Thoracic aorta (tissue), 2 donors: ENCODE results near the gene KCND3. TPM values are rescaled to one million over a fixed set of nuclear protein-coding genes. Genes with fewer than 3 reads are reported as not detected.

ENCODE experiments used
- ATAC-seq: fragments of 150-250 bp; one replicate; pipeline ENCODE4 v1.8.0; 2017; ENCODE audit warnings: low read depth; ENCODE audit not compliant: insufficient number of reproducible peaks, low FRiP score
- DNase-seq: peaks from one replicate; pipeline ENCODE4 v3.0.0-alpha.2; 2020; ENCODE audit warnings: low spot score
- H3K27ac ChIP-seq, 2 donors: fragments of 200-600 bp; sonication (generic); 1 replicate in 1 of 2; 2 replicates in 1 of 2; pipeline ENCODE4 v1.5.1; 2016; ENCODE audit warnings: mild to moderate bottlenecking in 2 of 2, moderate library complexity in 2 of 2
- H3K27me3 ChIP-seq: fragments of 200-600 bp; sonication (generic); replicated peaks from 2 replicates; pipeline ENCODE4 v1.6.0; 2016; ENCODE audit warnings: mild to moderate bottlenecking; ENCODE audit not compliant: insufficient read depth
- H3K36me3 ChIP-seq: fragments of 200-600 bp; sonication (generic); one replicate; pipeline ENCODE4 v1.5.1; 2016
- H3K4me1 ChIP-seq, 2 donors: fragments of 200-600 bp; sonication (generic); 1 replicate in 1 of 2; 2 replicates in 1 of 2; pipeline versions ENCODE4 v1.5.1 to v1.6.0; 2016; ENCODE audit warnings: low read depth in 2 of 2, mild to moderate bottlenecking in 1 of 2; ENCODE audit not compliant: control insufficient read depth in 1 of 2
- H3K4me3 ChIP-seq: fragments of 200-600 bp; sonication (generic); 2 replicates; pipeline ENCODE4 v1.5.1; 2016; ENCODE audit warnings: mild to moderate bottlenecking
- H3K9me3 ChIP-seq: fragments of 200-600 bp; sonication (generic); 2 replicates; pipeline ENCODE4 v1.5.1; 2016
- CTCF ChIP-seq: fragments of 200-600 bp; sonication (generic); IDR thresholded peaks from one replicate; pipeline ENCODE4 v1.5.1; 2019; ENCODE audit warnings: antibody characterized with exemption
- total RNA-seq, 2 donors: library from RNA; depleted of rRNA; stranded (reverse); fragments of >200 nt; gene quantifications; one replicate each; pipeline versions ENCODE4 v1.1.0 to v1.2.3, GENCODE V29; 2016

Gene KCND3
- total RNA-seq, 2 donors from 2014 or later, result 12.3 to 16.6 TPM

- DNase-seq (no peak), ATAC-seq (no peak)
- TF ChIP-seq CTCF, result no peak
- Histone ChIP-seq H3K27me3 (no peaks in the 10 kb centered on the region), H3K4me3 (peak overlapping the region; percentile 78), H3K4me1 (peaks cover 13 to 38% of the 10 kb centered on the region in 2 donors), H3K36me3 (no peaks in the 10 kb centered on the region), H3K9me3 (no peaks in the 10 kb centered on the region), H3K27ac (peak overlapping the region; percentile 95)
These were observed 251.4 kb downstream of the KCND3 start for GRCh38 chr1:111738133-111738435.

- no peak for TF ChIP-seq CTCF
- H3K9me3 ChIP-seq, result no peaks in the 10 kb centered on the region
- H3K4me3 ChIP-seq, result peak overlapping the region; percentile 78
- H3K4me1 ChIP-seq, result peaks cover 13 to 41% of the 10 kb centered on the region in 2 donors
- ATAC-seq (no peak), DNase-seq (no peak)
- no peaks in the 10 kb centered on the region for H3K36me3 ChIP-seq
- H3K27me3 ChIP-seq, result no peaks in the 10 kb centered on the region
- peak overlapping the region; percentile 95 for H3K27ac ChIP-seq
These were observed 252.0 kb downstream of the KCND3 start for GRCh38 chr1:111737216-111738132.

GRCh38 chr1:111736548-111737215, 252.8 kb downstream of the KCND3 start:
- no peak for TF ChIP-seq CTCF
- Histone ChIP-seq H3K4me3 (no peak overlapping the region), H3K4me1 (peaks cover 13 to 41% of the 10 kb centered on the region in 2 donors), H3K27me3 (no peaks in the 10 kb centered on the region), H3K36me3 (no peaks in the 10 kb centered on the region), H3K9me3 (no peaks in the 10 kb centered on the region), H3K27ac (no peak overlapping the region)
- ATAC-seq (no peak), DNase-seq (no peak)

- H3K9me3 ChIP-seq, result no peaks in the 10 kb centered on the region
- ATAC-seq, result no peak
- DNase-seq, result no peak
- no peak overlapping the region for H3K27ac ChIP-seq
- no peaks in the 10 kb centered on the region for H3K36me3 ChIP-seq
- no peaks in the 10 kb centered on the region for H3K27me3 ChIP-seq
- peaks cover 13 to 46% of the 10 kb centered on the region in 2 donors for H3K4me1 ChIP-seq
- H3K4me3 ChIP-seq, result no peak overlapping the region
- TF ChIP-seq CTCF, result no peak
These were observed 253.5 kb downstream of the KCND3 start for GRCh38 chr1:111735858-111736544.

- H3K4me3 ChIP-seq, result no peak overlapping the region
- no peaks in the 10 kb centered on the region for H3K36me3 ChIP-seq
- TF ChIP-seq CTCF, result no peak
- no peak overlapping the region for H3K27ac ChIP-seq
- H3K9me3 ChIP-seq, result no peaks in the 10 kb centered on the region
- no peaks in the 10 kb centered on the region for H3K27me3 ChIP-seq
- DNase-seq (no peak), ATAC-seq (no peak)
- H3K4me1 ChIP-seq, result peaks cover 16 to 51% of the 10 kb centered on the region in 2 donors
These were observed 254.1 kb downstream of the KCND3 start for GRCh38 chr1:111735321-111735720.
